ENCODE measurements around the gene SDF2L1. TPM values are rescaled to one million over a fixed set of nuclear protein-coding genes. Genes with fewer than 3 reads are reported as not detected.

Gene SDF2L1
- total and polyA plus RNA-seq, 2 donors (not counting 3 experiments of a cell fraction or from before 2014, with no cell fraction given) = 66.7 to 79.5 TPM

GRCh38 chr22:21629255-21630149, 12.6 kb upstream of the SDF2L1 start, which contains the start of gene YDJC:
TSS of gene YDJC (minus strand) at chr22:21630022. CDS start at chr22:21630014, 8 bp downstream.
- POLR2A ChIA-PET = no interaction called here
- intact Hi-C loops (cut with micrococcal nuclease) = loop anchor here (1.0 kb wide), 1 partner anchor 14 kb away; no protein-coding TSS in a partner anchor
- H3K4me3 ChIP-seq (replicated peaks in 1 of 3; ENCODE audit: insufficient read depth in 1 of 3, low read depth in 1 of 3, low read length in 3 of 3) = peak within 1 kb of the TSS; percentile 49 to 94 (median 63)

More at GRCh38 chr22:21629255-21630149, 12.6 kb upstream of the SDF2L1 start, which contains the start of gene YDJC:
- H2AFZ ChIP-seq (ENCODE audit: low read depth, low read length) = peak within 1 kb of the TSS; percentile 81
- TSS peak; percentile 53 for BruUV-seq (replicated peaks)
- no peaks in the 10 kb centered on the region for H3K9me3 ChIP-seq (replicated peaks; ENCODE audit: control insufficient read depth, insufficient read depth, low read length)
- no peaks in the 10 kb centered on the region for H3K9me1 ChIP-seq (replicated peaks; ENCODE audit: control insufficient read depth, extremely low read depth, insufficient read depth, low read length)
- peaks cover 19% of the 10 kb centered on the region for H3K79me2 ChIP-seq (ENCODE audit: control insufficient read depth, insufficient read depth, low read length)
- H3K4me2 ChIP-seq (ENCODE audit: insufficient read depth, low read length) = peak within 1 kb of the TSS; percentile 8
- CTCF ChIA-PET = interaction anchor here (0.6 to 2.8 kb wide), 15 partner anchors 9 to 342 kb away, joined by 3 to 41 read pairs (median 4); partner anchors contain the start of gene SDF2L1
- TF ChIP-seq GATA2 (IDR thresholded peaks at IDR 0.05; ENCODE audit: insufficient read depth, insufficient read length, low read depth, low read length) (no peak), MAX (IDR thresholded peaks at IDR 0.05; ENCODE audit: insufficient read depth, insufficient read length) (peak; percentile 71), CTCF (IDR thresholded peaks at IDR 0.05; ENCODE audit: extremely low read depth in 1 of 2, insufficient read depth in 1 of 2, low read depth in 1 of 2, low read length in 2 of 2) (peak; percentile 73 to 87), POLR2A (IDR thresholded peaks at IDR 0.05; ENCODE audit: low read depth, low read length) (peak; percentile 69), FOS (IDR thresholded peaks at IDR 0.05; ENCODE audit: borderline replicate concordance, insufficient read depth, low read length) (no peak), POLR2AphosphoS5 (IDR thresholded peaks at IDR 0.05; ENCODE audit: insufficient read depth, low read depth, low read length) (peak; percentile 62), JUN (IDR thresholded peaks at IDR 0.05; ENCODE audit: borderline replicate concordance, insufficient read depth, insufficient read length, low read depth) (no peak), MYC (IDR thresholded peaks at IDR 0.05; ENCODE audit: low read depth, low read length) (peak; percentile 86), EZH2 (IDR thresholded peaks at IDR 0.05; ENCODE audit: borderline replicate concordance, low read depth, low read length, severe bottlenecking) (no peak)
- FAIRE-seq (peak; percentile 97), DNase-seq (ENCODE audit: low read depth, low spot score) (peak; percentile 92)
- H3K36me3 ChIP-seq (ENCODE audit: control insufficient read depth in 2 of 2, extremely low read depth in 1 of 2, insufficient read depth in 2 of 2, low read length in 2 of 2) = peaks cover 0 to 2% of the 10 kb centered on the region in 2 experiments
- H3K27ac ChIP-seq (ENCODE audit: insufficient read depth, low read depth, low read length) = peak within 1 kb of the TSS; percentile 51
- dilution Hi-C loops (cut with MboI; ENCODE audit: extremely low pct_ligation_motif_present, low sequenced_read_pairs) = no loop called here
- no peaks in the 10 kb centered on the region for H4K20me1 ChIP-seq (replicated peaks; ENCODE audit: control insufficient read depth, extremely low read depth, insufficient read depth, low read length)
- H3K4me1 ChIP-seq (ENCODE audit: control insufficient read depth, extremely low read depth, insufficient read depth, low read length) = no peaks in the 10 kb centered on the region
- no peaks in the 10 kb centered on the region for H3K27me3 ChIP-seq (ENCODE audit: control insufficient read depth in 2 of 2, insufficient read depth in 2 of 2, low read length in 2 of 2)
- H3K9ac ChIP-seq (replicated peaks; ENCODE audit: extremely low read depth, insufficient read depth, low read length) = peak within 1 kb of the TSS; percentile 82
